HepG2 (cell line): Measurements from ENCODE around the gene PARD3. TPM values are rescaled to one million over a fixed set of nuclear protein-coding genes. Genes with fewer than 3 reads are reported as not detected.

Source experiments
- ATAC-seq: fragments of 200-7000 bp; cut with Tn5 transposase; 3 replicates; pipeline ENCODE4 v1.9.1; 2020; ENCODE audit warnings: mild to moderate bottlenecking, moderate library complexity
- BruUV-seq: library from RNA; stranded (reverse); fragments of 400-500 nt; replicated peaks from 2 replicates; lab custom pipeline; 2021; lab: Mats Ljungman, UMichigan
- CTCF ChIA-PET: fragments of 300-600 bp; formaldehyde crosslinking; extraction: SDS; loops from one replicate; lab custom pipeline; 2021; ENCODE audit warnings: low total read pairs, inconsistent platforms, low intra/inter-chr PET ratio; lab: Yijun Ruan, JAX
- POLR2A ChIA-PET: fragments of 350-600 bp; sonication (Branson Sonifier 250); formaldehyde crosslinking; loops from one replicate; lab custom pipeline; 2020; ENCODE audit warnings: antibody characterized with exemption, inconsistent platforms; lab: Yijun Ruan, JAX
- DNase-seq: peaks from one replicate; pipeline ENCODE4 v3.0.0-alpha.2; 2015; ENCODE audit warnings: low spot score
- FAIRE-seq: peaks from 3 replicates; lab custom pipeline; 2011; peaks lifted over from hg19 to GRCh38; lab: Jason Lieb, UNC
- H2AFZ ChIP-seq: one replicate; pipeline ENCODE4 v1.6.1; 2011; ENCODE audit warnings: low read length, inconsistent platforms
- H3K27ac ChIP-seq: fragments of 300-600 bp; 3 replicates; pipeline ENCODE4 v1.8.0; 2011; ENCODE audit warnings: mixed run types, mild to moderate bottlenecking, mixed read lengths, low read length, inconsistent platforms; ENCODE audit not compliant: insufficient read depth; ENCODE audit errors: extremely low read length
- H3K27me3 ChIP-seq, 2 experiments: fragments of 200-600 bp in 1 of 2; 2 replicates in 1 of 2; 3 replicates in 1 of 2; pipeline versions ENCODE4 v1.6.0 to v1.8.0; 2011; ENCODE audit warnings: low read length in 2 of 2, mild to moderate bottlenecking in 2 of 2, moderate library complexity in 2 of 2, inconsistent platforms in 1 of 2; ENCODE audit not compliant: insufficient read depth in 2 of 2, control insufficient read depth in 1 of 2
- H3K36me3 ChIP-seq, 2 experiments: fragments of 200-600 bp in 1 of 2; replicated peaks in 1 of 2; 2 replicates in 1 of 2; 3 replicates in 1 of 2; pipeline versions ENCODE4 v1.5.1 to v1.8.0; 2011; ENCODE audit warnings: low read length in 2 of 2, inconsistent platforms in 1 of 2; ENCODE audit not compliant: insufficient read depth in 2 of 2, control insufficient read depth in 1 of 2
- H3K4me1 ChIP-seq: 2 replicates; pipeline ENCODE4 v1.5.1; 2012; ENCODE audit warnings: low read length, inconsistent platforms; ENCODE audit not compliant: insufficient read depth
- H3K4me2 ChIP-seq: 2 replicates; pipeline ENCODE4 v1.6.0; 2011; ENCODE audit warnings: low read depth, low read length, inconsistent platforms
- H3K4me3 ChIP-seq, 3 experiments: fragments of 200-600 bp in 1 of 3; sonication (generic), shearing (Covaris generic) in 1 of 3; replicated peaks in 1 of 3; 2 replicates each; pipeline ENCODE4 v1.5.1; 2011 to 2016; ENCODE audit warnings: low read length in 3 of 3, inconsistent platforms in 2 of 3, low read depth in 2 of 3, mild to moderate bottlenecking in 2 of 3, control low read depth in 1 of 3, mixed read lengths in 1 of 3; ENCODE audit not compliant: insufficient read depth in 1 of 3
- H3K79me2 ChIP-seq: one replicate; pipeline ENCODE4 v1.6.1; 2011; ENCODE audit warnings: low read length, inconsistent platforms; ENCODE audit not compliant: insufficient read depth
- H3K9ac ChIP-seq: 2 replicates; pipeline ENCODE4 v1.6.0; 2011; ENCODE audit warnings: mild to moderate bottlenecking, low read depth, low read length, inconsistent platforms; ENCODE audit not compliant: insufficient read depth
- H3K9me3 ChIP-seq: 2 replicates; pipeline ENCODE4 v1.5.1; 2012; ENCODE audit warnings: mild to moderate bottlenecking, low read length
- H4K20me1 ChIP-seq: 2 replicates; pipeline ENCODE4 v1.6.0; 2011; ENCODE audit warnings: inconsistent platforms, mild to moderate bottlenecking, low read length, moderate library complexity; ENCODE audit not compliant: insufficient read depth
- ELF1 ChIP-seq: sonication (generic); formaldehyde crosslinking; IDR thresholded peaks from 2 replicates; pipeline ENCODE4 v1.4.0; 2020; ENCODE audit warnings: missing genetic modification reagents
- FOSL1 ChIP-seq: sonication (generic); formaldehyde crosslinking; IDR thresholded peaks from 2 replicates; pipeline ENCODE4 v1.9.0; 2021; ENCODE audit warnings: missing genetic modification reagents, borderline replicate concordance
- HNRNPUL1 ChIP-seq: fragments of 200-400 bp; formaldehyde crosslinking; IDR thresholded peaks from 2 replicates; pipeline ENCODE4 v1.6.1; 2017; ENCODE audit warnings: low read depth, mild to moderate bottlenecking, low read length, moderate library complexity
- MTF1 ChIP-seq: sonication (generic); formaldehyde crosslinking; IDR thresholded peaks from 2 replicates; pipeline ENCODE4 v1.5.0; 2020; ENCODE audit warnings: missing genetic modification reagents
- NFIC ChIP-seq: IDR thresholded peaks from 2 replicates; pipeline ENCODE4 v1.6.1; 2012; ENCODE audit warnings: mild to moderate bottlenecking, low read length, inconsistent platforms
- PHF5A ChIP-seq: IDR thresholded peaks from one replicate; pipeline ENCODE4 v1.6.1; 2018; ENCODE audit warnings: low read depth, missing genetic modification reagents; ENCODE audit not compliant: unreplicated experiment
- TARDBP ChIP-seq: sonication (generic); formaldehyde crosslinking; IDR thresholded peaks from 2 replicates; pipeline ENCODE4 v1.8.0; 2022; ENCODE audit warnings: mild to moderate bottlenecking, missing genetic modification reagents
- ZFP91 ChIP-seq: sonication (generic); formaldehyde crosslinking; IDR thresholded peaks from 2 replicates; pipeline ENCODE4 v1.9.0; 2022; ENCODE audit warnings: missing genetic modification reagents, mild to moderate bottlenecking, borderline replicate concordance
- ZKSCAN5 ChIP-seq: sonication (generic); formaldehyde crosslinking; IDR thresholded peaks from 2 replicates; pipeline ENCODE4 v1.5.1; 2020; ENCODE audit warnings: mild to moderate bottlenecking, missing genetic modification reagents
- WGBS: methylation state at CpG from one replicate; pipeline ENCODE4 v1.1.6; 2017; ENCODE audit warnings: low lambda C conversion rate; 5-methylcytosine and 5-hydroxymethylcytosine counted together
- in situ Hi-C: cut with HindIII; loops from 2 replicates; pipeline ENCODE4 v1.10.0; 2017; ENCODE audit warnings: low pct_unique_long_range_greater_than_20kb; ENCODE audit not compliant: extremely low pct_ligation_motif_present
- intact Hi-C: fragments of 100-400 bp; cut with micrococcal nuclease; formaldehyde crosslinking; loops from one replicate; pipeline ENCODE4 v1.10.0; 2022; ENCODE audit not compliant: unreplicated experiment
- polyA plus RNA-seq, 8 experiments: library from polyadenylated mRNA; depleted of rRNA in 3 of 8; stranded (reverse) in 7 of 8; unstranded in 1 of 8; fragments of >200 nt; fragmentation: Illumina TruSeq in 4 of 8; extraction: Trizol in 4 of 8; gene quantifications; 2 replicates each; pipeline versions ENCODE4 v1.2.1 to v1.2.3, GENCODE V29; 2011 to 2016; ENCODE audit warnings: low read depth in 4 of 8, missing spikeins in 1 of 8, mixed read lengths in 1 of 8; ENCODE audit not compliant: insufficient read depth in 1 of 8
- total RNA-seq, 5 experiments: library from RNA; depleted of rRNA; stranded (reverse); fragments of >200 nt; fragmentation: Illumina TruSeq; extraction: Trizol; gene quantifications; 2 replicates each; pipeline ENCODE4 v1.2.3, GENCODE V29; 2016; ENCODE audit warnings: low read depth in 1 of 5

Gene PARD3
- total and polyA plus RNA-seq, 2 of the 13 experiments (the other 11 are each of a cell fraction or from before 2014, with no cell fraction given): 40.9 to 60.0 TPM

GRCh38 chr10:34587680-34588019 is 227.4 kb downstream of the PARD3 start:
- Histone ChIP-seq H3K4me1 (no peaks in the 10 kb centered on the region), H3K9ac (no peak overlapping the region), H4K20me1 (0 out of 2 replicates have a peak, but pooled peaks cover 5% of the 10 kb centered on the region), H3K27ac (no peak overlapping the region), H3K27me3 (no peaks in the 10 kb centered on the region), H3K9me3 (no peaks in the 10 kb centered on the region), H3K79me2 (peaks cover 8% of the 10 kb centered on the region), H3K4me2 (no peak overlapping the region), H3K36me3 (no peaks in the 10 kb centered on the region; a peak in 1 of 5 replicates), H2AFZ (no peak overlapping the region), H3K4me3 (no peak overlapping the region)
- BruUV-seq: no TSS peak
- no peak for ATAC-seq
- no peak for TF ChIP-seq FOSL1 (CRISPR knock-in tag)
- no peak for TF ChIP-seq NFIC
- no peak for TF ChIP-seq HNRNPUL1
- TF ChIP-seq ELF1 (CRISPR knock-in tag): no peak
- TF ChIP-seq PHF5A (CRISPR knock-in tag): no peak
- TF ChIP-seq MTF1 (CRISPR knock-in tag): no peak
- no peak for TF ChIP-seq TARDBP (CRISPR knock-in tag)
- no peak for TF ChIP-seq ZFP91 (CRISPR knock-in tag)
- no peak for TF ChIP-seq ZKSCAN5 (CRISPR knock-in tag)
- ChIA-PET POLR2A (no interaction called here), CTCF (no interaction called here)
- FAIRE-seq: no peak
- intact Hi-C loops: no loop called here
- 94% methylated on average over 6 of the region's 6 CpGs for WGBS
- in situ Hi-C loops: no loop called here
- DNase-seq: no peak
